HG02571 (cell line): ENCODE data around the gene OVCH1.
"Not testable (repeated sequence)": the region's sequence is repeated elsewhere in the genome, so short reads cannot be mapped to it uniquely, and the experiment has no call there.

ENCODE experiments used
- ATAC-seq: cut with Tn5 transposase; IDR thresholded peaks from one replicate; pipeline ENCODE4 v1.9.1; 2021; ENCODE audit warnings: mild to moderate bottlenecking, moderate library complexity; ENCODE audit not compliant: unreplicated experiment

The OVCH1 gene

DNA sequence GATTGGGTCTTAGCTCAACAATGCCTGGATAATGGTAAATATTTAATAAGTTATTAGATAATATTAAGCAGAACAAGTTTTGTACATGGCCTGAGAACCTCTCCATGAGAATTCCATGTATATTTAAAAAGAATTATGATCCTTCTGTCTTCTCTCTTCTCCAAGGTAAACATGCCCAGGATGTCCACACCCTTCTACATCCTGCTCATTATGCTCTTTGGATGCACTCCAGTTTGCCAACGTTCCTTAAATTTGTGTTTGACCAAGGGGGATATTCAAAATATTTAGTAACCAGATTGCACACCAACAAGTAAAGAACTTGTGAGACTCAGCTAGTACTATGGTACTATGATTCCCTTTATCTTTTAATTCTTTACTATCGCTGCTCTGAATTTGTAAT is 71.8 kb downstream of the OVCH1 start:
- ATAC-seq: no peak

- ATAC-seq: no peak
These were observed 80.7 kb downstream of the OVCH1 start for GRCh38 chr12:29416748-29417147.

- no peak for ATAC-seq
These were observed 82.4 kb downstream of the OVCH1 start for GRCh38 chr12:29415111-29415510.

DNA sequence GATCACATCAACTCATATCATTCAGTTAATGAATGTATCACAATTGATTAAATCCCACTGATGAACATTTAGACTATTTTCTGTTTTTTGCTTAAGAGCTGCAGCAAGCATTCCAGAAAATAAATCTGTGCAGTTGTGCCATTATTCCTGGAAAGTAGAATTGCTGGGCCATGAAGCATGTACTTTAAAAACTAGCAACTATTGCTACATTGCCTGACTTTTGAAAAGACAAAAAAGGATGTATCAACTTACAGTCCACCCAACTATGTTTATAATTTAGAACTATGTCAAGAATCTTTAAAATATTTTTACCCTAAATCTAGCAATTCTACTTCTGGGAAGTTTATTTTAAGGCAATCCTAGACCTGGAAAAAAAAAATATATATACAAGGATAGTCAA is 83.1 kb downstream of the OVCH1 start:
- ATAC-seq: no peak

GRCh38 chr12:29405561-29405960 is 91.9 kb downstream of the OVCH1 start:
- ATAC-seq: no peak

DNA sequence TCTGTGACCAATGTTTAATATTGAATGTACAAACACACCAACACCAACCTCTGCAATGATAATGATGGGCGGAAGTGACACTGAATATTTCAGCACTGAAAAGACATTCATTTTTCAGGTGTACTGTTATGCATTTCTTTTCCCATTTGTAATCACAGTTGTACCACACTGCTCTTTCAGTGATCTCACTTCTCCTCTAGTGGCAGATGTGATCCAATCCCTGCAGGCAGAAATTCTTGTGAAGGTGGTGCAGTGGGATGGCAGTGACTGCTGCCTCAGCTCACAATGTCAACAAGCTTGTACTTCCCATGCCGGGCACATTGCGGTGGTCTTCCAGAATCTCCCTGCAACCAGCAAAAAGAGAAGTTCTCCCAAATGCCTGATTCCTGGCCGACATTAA is 93.5 kb downstream of the OVCH1 start:
- no peak for ATAC-seq

DNA sequence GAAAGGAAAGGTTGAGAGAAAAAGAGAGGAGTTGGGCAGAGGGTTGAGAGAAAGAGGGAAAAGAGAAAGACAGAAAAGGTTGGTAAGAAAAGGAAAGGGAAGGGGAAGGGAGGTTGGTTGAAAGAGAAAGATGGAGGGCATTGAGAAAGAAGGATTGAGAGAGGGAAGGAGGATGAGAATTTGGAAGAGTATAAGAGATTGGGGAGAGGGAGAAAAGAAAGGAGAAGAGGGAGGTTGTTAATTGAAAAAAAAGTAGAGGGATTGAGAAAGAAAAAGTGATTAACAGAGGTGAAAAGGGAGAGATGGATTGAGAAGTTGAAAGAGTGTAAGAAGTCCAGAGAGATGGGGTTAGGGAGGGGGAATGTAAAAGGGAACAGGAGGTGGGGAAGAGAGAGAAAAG is 95.0 kb downstream of the OVCH1 start:
- no peak for ATAC-seq

GRCh38 chr12:29398495-29398894 is 99.0 kb downstream of the OVCH1 start:
- ATAC-seq: no peak

DNA sequence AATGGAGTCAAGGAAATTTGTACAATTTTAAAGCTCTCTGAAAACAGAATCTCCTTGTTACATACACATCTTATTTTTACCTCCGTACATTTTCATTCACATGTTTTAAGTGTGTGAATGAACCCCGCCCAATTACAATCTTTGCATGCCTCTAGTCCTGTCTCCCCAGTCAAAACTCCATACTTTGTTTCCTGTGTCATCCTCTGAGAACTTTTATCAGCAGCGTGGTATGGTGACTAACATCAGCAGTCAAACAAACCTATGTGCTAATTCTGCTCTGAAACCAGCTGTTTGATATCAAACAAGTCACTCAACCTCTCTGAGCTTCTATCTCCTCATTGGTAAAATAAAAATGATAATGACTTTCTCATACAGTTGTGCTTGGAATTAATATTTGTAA is 100.7 kb downstream of the OVCH1 start:
- no peak for ATAC-seq

DNA sequence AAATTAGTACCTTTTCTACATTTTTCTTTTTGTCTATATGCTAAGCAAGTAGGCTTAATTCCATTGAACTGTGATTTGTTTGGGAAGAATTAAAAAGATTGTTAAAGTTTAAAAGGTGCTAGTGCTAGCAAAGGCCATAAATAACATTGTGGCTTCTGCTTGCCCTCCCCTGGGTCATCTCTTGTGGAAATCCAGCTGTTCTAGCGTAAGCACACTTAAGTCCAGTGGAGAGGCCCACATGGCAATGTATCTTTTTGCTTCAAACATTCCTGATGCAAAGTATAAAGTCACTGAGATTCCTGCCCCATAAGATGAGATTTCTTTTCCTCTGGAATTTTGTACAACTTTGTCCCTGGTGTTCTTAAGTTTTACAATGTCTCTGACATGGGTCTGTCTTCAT is 102.1 kb downstream of the OVCH1 start:
- no peak for ATAC-seq

DNA sequence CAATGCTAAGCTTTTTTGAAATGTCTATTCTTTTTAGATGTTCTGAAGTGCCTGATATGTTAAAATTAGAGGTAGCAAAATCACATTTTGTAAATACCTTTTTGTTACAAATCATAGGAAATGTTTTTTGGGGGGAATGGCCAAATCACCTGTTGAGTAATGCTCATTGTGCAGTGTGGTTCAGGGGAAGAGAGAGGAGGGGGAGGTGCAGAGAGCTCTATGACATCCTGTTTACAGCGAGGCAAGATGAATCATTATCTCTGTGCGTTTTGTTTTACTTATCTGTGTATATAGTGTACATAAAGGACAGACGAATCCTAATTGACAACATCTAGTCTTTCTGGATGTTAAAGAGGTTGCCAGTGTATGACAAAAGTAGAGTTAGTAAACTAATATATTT is 107.1 kb downstream of the OVCH1 start:
- ATAC-seq: not testable (repeated sequence)

DNA sequence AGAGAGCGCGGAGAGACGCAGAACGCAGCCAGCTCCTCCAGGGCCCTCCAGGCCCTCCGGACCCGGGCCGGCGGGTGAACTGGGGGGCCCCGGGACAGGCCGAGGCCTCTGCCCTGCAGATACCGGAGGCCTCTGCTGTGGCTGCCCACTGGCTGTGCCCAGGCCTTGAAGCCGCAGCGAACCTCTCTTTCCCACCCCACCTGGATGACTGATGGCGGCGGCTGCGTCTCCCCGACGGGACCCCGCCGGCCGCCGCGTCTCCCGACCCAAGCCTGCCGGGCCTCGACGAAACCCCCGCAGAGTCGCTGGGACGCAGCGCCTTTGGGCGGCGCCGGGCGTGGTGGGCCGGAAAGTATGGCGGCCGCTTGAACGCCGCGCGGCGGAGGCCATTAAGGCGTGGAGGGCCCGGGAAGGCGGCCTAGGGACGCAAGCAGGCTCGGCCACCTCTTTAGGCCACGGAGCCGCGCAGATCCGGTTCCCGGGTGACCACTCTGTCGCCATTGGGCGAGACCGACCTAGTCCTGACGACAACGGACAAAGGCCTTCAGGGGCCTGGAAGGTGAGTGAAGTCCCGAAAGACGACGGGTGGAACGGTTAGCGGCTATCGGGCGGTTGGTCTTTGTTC is 108.1 kb downstream of the OVCH1 start:
- ATAC-seq: no peak

- ATAC-seq: not testable (repeated sequence)
These were observed 111.3 kb downstream of the OVCH1 start for GRCh38 chr12:29386084-29386680.

DNA sequence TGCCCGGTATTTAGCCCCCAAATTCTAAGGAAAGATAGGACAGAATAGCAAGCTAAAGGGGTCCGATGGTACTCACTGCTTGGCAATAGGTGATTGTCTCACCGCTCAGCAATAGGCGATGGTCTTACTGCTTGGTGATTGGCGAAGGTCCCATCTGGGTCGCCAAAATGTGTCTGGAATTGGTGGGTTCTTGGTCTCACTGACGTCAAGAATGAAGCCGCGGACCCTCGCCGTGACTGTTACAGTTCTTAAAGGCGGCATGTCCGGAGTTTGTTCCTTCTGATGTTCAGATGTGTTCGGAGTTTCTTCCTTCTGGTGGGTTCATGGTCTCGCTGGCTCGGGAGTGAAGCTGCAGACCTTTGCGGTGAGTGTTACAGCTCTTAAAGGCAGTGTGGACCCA is 112.3 kb downstream of the OVCH1 start:
- not testable (repeated sequence) for ATAC-seq

DNA sequence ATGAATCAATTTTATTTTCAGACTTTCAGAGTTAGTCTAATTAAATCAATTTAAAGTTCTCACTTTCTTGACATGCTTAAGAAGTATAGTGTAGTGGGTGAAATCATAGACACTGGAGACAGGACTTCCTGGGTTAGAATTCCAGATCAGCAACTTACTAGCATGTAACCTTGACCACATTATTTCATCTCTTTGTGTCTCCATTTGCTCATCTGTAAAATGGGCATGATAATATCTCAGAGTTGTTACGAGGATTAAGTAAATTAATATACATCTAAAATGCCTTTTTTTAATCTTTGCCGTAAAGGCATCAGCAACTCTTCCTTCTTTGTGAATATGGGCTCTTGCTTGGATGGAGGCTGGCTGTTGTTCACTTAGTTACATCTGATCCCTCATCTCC is 115.2 kb downstream of the OVCH1 start:
- ATAC-seq: no peak

GRCh38 chr12:29380536-29381523 is 116.7 kb downstream of the OVCH1 start, which contains the start of gene ERGIC2:
Gene ERGIC2, minus strand, starts transcription at chr12:29381172. Its CDS starts 9,539 bp downstream, at chr12:29371633.
- peak; percentile 93 for ATAC-seq
